ENCODE data around the gene RALGPS1.

The RALGPS1 gene

DNA sequence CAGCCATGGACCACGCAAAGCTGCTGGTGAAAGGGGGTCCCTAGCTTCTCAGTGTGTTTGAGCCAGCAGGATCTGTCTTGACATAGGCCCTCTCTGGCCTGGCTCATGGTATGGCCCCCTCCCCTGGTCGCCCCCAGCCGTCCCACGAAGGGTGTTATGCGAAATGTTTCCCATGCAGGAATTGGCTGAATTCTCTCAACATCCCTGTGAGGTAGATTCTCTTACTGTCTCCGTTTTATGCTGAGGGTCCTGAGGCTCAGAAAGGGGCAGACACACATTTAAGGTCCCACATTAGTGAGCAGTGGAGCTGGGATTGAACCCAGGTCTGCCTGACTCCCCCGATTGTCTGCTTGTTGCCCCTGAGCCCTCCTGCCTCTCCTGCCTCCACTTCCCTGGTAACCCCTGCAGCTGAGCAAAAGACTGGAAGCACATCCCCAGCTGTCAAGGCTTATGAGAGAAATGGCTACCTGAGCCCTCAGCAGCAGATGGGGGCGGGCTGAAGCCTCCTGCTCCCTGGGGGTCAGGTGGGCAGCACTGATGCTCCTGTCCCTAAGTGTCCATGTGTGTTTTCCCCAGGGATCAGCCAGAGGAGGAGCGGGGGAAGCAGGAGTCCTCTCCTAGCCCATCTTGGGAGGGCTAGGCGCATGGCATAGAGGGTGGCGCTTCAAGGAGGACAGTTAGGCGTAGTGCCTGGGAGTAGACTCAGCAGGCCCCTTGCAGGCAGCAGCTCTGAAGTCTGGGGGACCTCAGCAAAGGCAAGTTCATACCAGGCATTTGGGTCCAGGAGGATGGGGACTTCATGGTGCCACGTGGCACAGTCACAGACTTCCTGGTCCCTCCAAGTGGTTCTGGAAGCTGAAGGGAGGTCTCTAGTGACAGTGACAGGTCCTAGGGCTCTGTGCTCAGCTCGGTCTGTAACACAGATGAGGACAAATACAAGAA, 301.0 kb downstream of the RALGPS1 start:
- no peak for DNase-seq

DNA sequence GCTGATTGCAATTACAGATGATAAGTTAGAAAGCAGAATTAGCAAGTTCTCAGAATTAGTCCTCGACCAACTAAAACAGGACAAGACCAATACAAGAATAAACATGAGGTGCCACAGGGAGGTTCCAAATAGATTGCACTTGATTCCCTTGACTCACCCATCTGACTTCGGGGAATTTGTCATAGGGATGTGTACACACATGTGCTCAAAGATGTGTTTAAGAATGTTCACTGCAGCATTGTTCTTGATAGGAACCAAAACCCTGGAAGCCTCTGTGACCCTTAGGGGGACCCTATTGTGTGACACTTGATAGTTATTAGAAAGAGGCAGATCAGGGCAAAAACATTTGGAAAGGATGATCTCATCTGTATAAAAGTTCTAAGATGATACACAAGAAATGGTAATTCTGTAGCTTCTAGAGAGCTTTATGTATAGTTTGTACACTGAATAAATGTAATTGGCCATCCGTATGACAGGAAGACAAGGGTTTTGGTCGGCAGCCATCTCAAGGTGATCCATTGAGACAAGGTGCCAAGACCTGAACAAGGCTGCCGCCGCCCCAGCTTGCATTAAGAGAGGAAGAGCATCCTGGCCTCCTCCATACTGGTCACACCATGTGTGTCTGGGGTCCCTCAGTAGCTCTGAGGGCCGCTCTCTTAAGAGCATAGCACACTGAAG, 301.8 kb downstream of the RALGPS1 start:
- DNase-seq = no peak

DNA sequence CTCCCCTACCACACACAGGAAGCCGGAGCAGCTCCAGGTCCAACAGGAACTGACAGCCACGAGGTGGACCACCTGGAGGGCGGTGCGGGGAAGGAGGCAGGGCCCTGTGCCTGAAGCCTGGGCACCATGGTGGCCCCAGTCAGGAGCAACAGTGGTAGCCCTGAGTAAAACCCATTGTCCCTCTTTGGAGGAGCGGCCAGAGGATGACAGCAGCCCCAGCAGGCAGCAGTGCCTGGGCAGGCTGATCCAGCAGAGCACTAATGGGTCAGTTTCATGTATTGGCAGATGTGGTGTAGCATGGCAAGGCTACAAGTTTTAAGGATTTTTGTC, 302.3 kb downstream of the RALGPS1 start:
- DNase-seq = no peak

- no peak for DNase-seq
Measured at GRCh38 chr9:127218818-127219217, 304.2 kb downstream of the RALGPS1 start.

GRCh38 chr9:127219520-127219919, 304.9 kb downstream of the RALGPS1 start:
- no peak for DNase-seq

GRCh38 chr9:127221695-127222094, 307.1 kb downstream of the RALGPS1 start:
- no peak for DNase-seq

DNA sequence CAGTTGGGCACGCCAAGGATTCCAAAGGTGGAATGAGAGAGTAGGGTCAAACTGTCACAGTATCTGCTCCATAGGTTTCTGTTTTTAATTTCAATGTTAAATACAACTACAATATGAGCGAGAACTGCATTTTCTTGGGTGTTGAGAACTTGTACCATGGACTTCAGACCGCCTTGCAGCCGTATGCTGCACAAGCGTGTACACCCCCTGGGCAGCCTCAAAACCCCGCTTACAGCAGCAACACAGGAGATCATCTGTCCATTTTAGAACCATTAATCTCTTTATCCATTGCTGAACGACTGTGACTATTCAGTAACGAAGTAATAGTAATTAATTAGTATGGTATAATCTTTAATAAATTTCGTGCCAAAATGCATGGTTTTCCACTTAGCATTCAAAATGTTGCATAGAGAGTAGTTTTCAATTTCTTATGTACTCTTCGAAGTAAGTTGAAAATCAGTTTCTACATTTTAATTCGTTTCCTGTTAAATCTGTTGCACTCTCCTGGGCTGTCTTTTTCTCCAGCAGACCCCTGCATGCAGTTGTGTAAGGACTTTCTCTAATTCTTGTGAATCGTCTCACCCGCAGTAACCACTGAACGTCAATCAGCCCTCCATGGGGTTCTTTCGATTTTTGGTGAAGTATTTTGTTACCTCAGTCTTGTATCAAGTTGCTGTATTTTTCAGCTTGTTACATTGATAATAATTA, 308.0 kb downstream of the RALGPS1 start:
- DNase-seq = no peak

GRCh38 chr9:127223266-127223665, 308.7 kb downstream of the RALGPS1 start:
- DNase-seq = no peak

- no peak for DNase-seq
Measured at GRCh38 chr9:127223810-127224177, 309.2 kb downstream of the RALGPS1 start.

- DNase-seq = peak; percentile 82
Measured at GRCh38 chr9:127224178-127224882, 309.7 kb downstream of the RALGPS1 start.

GRCh38 chr9:127224883-127225739, 310.5 kb downstream of the RALGPS1 start:
- DNase-seq = peak; percentile 95

- DNase-seq = no peak
Measured at GRCh38 chr9:127225801-127226625, 311.4 kb downstream of the RALGPS1 start.

GRCh38 chr9:127229691-127230417, 315.3 kb downstream of the RALGPS1 start:
- no peak for DNase-seq

- DNase-seq = no peak
Measured at GRCh38 chr9:127231666-127232065, 317.1 kb downstream of the RALGPS1 start.

- DNase-seq = no peak
Measured at GRCh38 chr9:127232833-127233549, 318.4 kb downstream of the RALGPS1 start.

GRCh38 chr9:127233550-127233949, 319.0 kb downstream of the RALGPS1 start:
- no peak for DNase-seq

- no peak for DNase-seq
Measured at GRCh38 chr9:127233989-127234388, 319.4 kb downstream of the RALGPS1 start.

GRCh38 chr9:127237801-127238200, 323.2 kb downstream of the RALGPS1 start:
- DNase-seq = no peak

DNA sequence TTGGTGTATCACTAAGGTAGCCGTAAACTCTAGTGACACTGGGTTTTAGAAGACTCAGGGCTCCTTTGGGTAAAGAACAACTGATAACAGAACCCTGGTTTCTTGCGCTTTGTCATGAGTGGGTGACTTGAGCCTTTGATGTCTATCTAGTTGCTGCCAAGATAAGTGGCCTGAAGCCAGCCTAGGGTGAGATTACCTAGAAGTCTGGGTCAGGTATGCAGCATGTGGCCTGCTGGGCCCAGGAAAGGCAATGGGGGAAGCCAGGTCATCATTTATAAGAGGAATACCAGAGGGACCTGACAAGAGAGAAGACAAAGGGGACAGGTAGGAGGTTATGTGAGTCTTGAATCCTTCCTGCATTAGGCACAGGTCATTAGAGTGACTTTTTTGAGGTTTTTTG, 326.8 kb downstream of the RALGPS1 start:
- DNase-seq = no peak
